ENCODE data around the gene POMT1. TPM values are rescaled to one million over a fixed set of nuclear protein-coding genes. Genes with fewer than 3 reads are reported as not detected.

Gene POMT1
- total and polyA plus RNA-seq, 2 experiments from 2014 or later, result 20.2 to 32.4 TPM

DNA sequence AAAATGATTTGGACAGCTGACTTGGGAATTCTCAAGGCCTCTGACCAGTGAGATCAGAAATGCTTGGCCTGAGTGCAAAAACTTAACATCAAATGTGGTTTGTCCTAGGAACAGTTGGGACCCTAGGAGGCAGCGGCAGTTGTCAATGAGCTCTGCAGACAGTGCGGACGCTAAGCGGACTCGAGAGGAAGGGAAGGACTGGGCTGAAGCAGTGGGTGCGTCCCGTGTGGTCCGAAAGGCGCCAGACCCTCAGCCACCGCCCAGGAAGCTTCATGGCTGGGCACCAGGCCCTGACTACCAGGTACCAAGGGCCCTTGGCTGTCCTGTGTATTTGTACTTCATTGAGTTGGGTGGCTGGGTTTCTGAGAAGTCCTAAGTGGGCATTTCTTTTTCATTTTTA is 43.7 kb upstream of the POMT1 start:
- Histone ChIP-seq H3K9me2 (ENCODE audit: insufficient read depth) (no peaks in the 10 kb centered on the region), H3K36me3 (ENCODE audit: insufficient read depth) (peaks cover 85% of the 10 kb centered on the region), H3K4me3 (no peak overlapping the region), H3K4me1 (ENCODE audit: insufficient read depth) (no peaks in the 10 kb centered on the region), H4K20me1 (replicated peaks; ENCODE audit: insufficient read depth) (peaks cover 48% of the 10 kb centered on the region), H2AFZ (no peak overlapping the region), H3F3A (replicated peaks; ENCODE audit: low read depth) (peaks cover 59% of the 10 kb centered on the region), H3K4me2 (no peak overlapping the region), H3K27me3 (ENCODE audit: insufficient read depth) (no peaks in the 10 kb centered on the region), H3K79me2 (replicated peaks; ENCODE audit: insufficient read depth) (peaks cover 71% of the 10 kb centered on the region), H3K27ac (ENCODE audit: low read depth) (peak overlapping the region; percentile 80)
- no peak for ATAC-seq
- H3K4me1 Mint-ChIP-seq, result no peaks in the 10 kb centered on the region
- H3K27me3 Mint-ChIP-seq (ENCODE audit: insufficient read depth, low read depth, poor library complexity), result peaks cover 7% of the 10 kb centered on the region
- no peak for DNase-seq (ENCODE audit: low spot score)
- no peak overlapping the region for H3K4me3 Mint-ChIP-seq
- H3K9me3 Mint-ChIP-seq, result no peaks in the 10 kb centered on the region; the same call in 2 of the 3 replicates
- peaks cover 95% of the 10 kb centered on the region for H3K36me3 Mint-ChIP-seq (ENCODE audit: low read depth)
- H3K27ac Mint-ChIP-seq, result no peak overlapping the region
- TF ChIP-seq EZH2 (IDR thresholded peaks at IDR 0.05; ENCODE audit: low read depth, unreplicated experiment), result no peak
- TF ChIP-seq, protein P1, sequence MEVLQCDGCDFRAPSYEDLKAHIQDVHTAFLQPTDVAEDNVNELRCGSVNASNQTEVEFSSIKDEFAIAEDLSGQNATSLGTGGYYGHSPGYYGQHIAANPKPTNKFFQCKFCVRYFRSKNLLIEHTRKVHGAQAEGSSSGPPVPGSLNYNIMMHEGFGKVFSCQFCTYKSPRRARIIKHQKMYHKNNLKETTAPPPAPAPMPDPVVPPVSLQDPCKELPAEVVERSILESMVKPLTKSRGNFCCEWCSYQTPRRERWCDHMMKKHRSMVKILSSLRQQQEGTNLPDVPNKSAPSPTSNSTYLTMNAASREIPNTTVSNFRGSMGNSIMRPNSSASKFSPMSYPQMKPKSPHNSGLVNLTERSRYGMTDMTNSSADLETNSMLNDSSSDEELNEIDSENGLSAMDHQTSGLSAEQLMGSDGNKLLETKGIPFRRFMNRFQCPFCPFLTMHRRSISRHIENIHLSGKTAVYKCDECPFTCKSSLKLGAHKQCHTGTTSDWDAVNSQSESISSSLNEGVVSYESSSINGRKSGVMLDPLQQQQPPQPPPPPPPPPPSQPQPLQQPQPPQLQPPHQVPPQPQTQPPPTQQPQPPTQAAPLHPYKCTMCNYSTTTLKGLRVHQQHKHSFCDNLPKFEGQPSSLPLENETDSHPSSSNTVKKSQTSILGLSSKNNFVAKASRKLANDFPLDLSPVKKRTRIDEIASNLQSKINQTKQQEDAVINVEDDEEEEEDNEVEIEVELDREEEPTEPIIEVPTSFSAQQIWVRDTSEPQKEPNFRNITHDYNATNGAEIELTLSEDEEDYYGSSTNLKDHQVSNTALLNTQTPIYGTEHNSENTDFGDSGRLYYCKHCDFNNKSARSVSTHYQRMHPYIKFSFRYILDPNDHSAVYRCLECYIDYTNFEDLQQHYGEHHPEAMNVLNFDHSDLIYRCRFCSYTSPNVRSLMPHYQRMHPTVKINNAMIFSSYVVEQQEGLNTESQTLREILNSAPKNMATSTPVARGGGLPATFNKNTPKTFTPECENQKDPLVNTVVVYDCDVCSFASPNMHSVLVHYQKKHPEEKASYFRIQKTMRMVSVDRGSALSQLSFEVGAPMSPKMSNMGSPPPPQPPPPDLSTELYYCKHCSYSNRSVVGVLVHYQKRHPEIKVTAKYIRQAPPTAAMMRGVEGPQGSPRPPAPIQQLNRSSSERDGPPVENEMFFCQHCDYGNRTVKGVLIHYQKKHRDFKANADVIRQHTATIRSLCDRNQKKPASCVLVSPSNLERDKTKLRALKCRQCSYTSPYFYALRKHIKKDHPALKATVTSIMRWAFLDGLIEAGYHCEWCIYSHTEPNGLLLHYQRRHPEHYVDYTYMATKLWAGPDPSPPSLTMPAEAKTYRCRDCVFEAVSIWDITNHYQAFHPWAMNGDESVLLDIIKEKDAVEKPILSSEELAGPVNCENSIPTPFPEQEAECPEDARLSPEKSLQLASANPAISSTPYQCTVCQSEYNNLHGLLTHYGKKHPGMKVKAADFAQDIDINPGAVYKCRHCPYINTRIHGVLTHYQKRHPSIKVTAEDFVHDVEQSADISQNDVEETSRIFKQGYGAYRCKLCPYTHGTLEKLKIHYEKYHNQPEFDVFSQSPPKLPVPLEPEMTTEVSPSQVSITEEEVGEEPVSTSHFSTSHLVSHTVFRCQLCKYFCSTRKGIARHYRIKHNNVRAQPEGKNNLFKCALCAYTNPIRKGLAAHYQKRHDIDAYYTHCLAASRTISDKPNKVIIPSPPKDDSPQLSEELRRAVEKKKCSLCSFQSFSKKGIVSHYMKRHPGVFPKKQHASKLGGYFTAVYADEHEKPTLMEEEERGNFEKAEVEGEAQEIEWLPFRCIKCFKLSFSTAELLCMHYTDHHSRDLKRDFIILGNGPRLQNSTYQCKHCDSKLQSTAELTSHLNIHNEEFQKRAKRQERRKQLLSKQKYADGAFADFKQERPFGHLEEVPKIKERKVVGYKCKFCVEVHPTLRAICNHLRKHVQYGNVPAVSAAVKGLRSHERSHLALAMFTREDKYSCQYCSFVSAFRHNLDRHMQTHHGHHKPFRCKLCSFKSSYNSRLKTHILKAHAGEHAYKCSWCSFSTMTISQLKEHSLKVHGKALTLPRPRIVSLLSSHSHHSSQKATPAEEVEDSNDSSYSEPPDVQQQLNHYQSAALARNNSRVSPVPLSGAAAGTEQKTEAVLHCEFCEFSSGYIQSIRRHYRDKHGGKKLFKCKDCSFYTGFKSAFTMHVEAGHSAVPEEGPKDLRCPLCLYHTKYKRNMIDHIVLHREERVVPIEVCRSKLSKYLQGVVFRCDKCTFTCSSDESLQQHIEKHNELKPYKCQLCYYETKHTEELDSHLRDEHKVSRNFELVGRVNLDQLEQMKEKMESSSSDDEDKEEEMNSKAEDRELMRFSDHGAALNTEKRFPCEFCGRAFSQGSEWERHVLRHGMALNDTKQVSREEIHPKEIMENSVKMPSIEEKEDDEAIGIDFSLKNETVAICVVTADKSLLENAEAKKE (CRISPR knock-in tag; IDR thresholded peaks at IDR 0.05), result no peak
- no peak for TF ChIP-seq ZNF331 (CRISPR knock-in tag; IDR thresholded peaks at IDR 0.05; ENCODE audit: low read depth)
- no peak for TF ChIP-seq NANOG (IDR thresholded peaks at IDR 0.05; ENCODE audit: borderline replicate concordance)
- TF ChIP-seq, protein P2, sequence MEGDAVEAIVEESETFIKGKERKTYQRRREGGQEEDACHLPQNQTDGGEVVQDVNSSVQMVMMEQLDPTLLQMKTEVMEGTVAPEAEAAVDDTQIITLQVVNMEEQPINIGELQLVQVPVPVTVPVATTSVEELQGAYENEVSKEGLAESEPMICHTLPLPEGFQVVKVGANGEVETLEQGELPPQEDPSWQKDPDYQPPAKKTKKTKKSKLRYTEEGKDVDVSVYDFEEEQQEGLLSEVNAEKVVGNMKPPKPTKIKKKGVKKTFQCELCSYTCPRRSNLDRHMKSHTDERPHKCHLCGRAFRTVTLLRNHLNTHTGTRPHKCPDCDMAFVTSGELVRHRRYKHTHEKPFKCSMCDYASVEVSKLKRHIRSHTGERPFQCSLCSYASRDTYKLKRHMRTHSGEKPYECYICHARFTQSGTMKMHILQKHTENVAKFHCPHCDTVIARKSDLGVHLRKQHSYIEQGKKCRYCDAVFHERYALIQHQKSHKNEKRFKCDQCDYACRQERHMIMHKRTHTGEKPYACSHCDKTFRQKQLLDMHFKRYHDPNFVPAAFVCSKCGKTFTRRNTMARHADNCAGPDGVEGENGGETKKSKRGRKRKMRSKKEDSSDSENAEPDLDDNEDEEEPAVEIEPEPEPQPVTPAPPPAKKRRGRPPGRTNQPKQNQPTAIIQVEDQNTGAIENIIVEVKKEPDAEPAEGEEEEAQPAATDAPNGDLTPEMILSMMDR (conservative IDR thresholded peaks at IDR 0.05; ENCODE audit: low read depth in 2 of 2), result no peak
- TF ChIP-seq, protein P3, sequence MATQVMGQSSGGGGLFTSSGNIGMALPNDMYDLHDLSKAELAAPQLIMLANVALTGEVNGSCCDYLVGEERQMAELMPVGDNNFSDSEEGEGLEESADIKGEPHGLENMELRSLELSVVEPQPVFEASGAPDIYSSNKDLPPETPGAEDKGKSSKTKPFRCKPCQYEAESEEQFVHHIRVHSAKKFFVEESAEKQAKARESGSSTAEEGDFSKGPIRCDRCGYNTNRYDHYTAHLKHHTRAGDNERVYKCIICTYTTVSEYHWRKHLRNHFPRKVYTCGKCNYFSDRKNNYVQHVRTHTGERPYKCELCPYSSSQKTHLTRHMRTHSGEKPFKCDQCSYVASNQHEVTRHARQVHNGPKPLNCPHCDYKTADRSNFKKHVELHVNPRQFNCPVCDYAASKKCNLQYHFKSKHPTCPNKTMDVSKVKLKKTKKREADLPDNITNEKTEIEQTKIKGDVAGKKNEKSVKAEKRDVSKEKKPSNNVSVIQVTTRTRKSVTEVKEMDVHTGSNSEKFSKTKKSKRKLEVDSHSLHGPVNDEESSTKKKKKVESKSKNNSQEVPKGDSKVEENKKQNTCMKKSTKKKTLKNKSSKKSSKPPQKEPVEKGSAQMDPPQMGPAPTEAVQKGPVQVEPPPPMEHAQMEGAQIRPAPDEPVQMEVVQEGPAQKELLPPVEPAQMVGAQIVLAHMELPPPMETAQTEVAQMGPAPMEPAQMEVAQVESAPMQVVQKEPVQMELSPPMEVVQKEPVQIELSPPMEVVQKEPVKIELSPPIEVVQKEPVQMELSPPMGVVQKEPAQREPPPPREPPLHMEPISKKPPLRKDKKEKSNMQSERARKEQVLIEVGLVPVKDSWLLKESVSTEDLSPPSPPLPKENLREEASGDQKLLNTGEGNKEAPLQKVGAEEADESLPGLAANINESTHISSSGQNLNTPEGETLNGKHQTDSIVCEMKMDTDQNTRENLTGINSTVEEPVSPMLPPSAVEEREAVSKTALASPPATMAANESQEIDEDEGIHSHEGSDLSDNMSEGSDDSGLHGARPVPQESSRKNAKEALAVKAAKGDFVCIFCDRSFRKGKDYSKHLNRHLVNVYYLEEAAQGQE (IDR thresholded peaks at IDR 0.05; ENCODE audit: unreplicated experiment), result no peak
- no peak for TF ChIP-seq STAT1 (IDR thresholded peaks at IDR 0.05; ENCODE audit: unreplicated experiment)
- no peak for TF ChIP-seq ZNF114 (CRISPR knock-in tag; IDR thresholded peaks at IDR 0.05)
- TF ChIP-seq POLR2AphosphoS5 (IDR thresholded peaks at IDR 0.05; ENCODE audit: low read depth), result no peak
- TF ChIP-seq JUNB (IDR thresholded peaks at IDR 0.05; ENCODE audit: unreplicated experiment), result no peak
- TF ChIP-seq CREB1 (CRISPR knock-in tag; IDR thresholded peaks at IDR 0.05; ENCODE audit: low read depth), result no peak
- TF ChIP-seq, protein P4, sequence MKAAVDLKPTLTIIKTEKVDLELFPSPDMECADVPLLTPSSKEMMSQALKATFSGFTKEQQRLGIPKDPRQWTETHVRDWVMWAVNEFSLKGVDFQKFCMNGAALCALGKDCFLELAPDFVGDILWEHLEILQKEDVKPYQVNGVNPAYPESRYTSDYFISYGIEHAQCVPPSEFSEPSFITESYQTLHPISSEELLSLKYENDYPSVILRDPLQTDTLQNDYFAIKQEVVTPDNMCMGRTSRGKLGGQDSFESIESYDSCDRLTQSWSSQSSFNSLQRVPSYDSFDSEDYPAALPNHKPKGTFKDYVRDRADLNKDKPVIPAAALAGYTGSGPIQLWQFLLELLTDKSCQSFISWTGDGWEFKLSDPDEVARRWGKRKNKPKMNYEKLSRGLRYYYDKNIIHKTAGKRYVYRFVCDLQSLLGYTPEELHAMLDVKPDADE (IDR thresholded peaks at IDR 0.05), result no peak
- no peak for TF ChIP-seq EZH2phosphoT487 (IDR thresholded peaks at IDR 0.05; ENCODE audit: unreplicated experiment)

Data from GM23338 (cell line).